K562 (cell line): ENCODE data around the gene MTHFR. TPM values are rescaled to one million over a fixed set of nuclear protein-coding genes. Genes with fewer than 3 reads are reported as not detected.
A peak's percentile ranks its signal among the peaks of the same experiment; 100 is the strongest.

Experiments used
- CAMTA2 ChIP-seq: fragments of 250-450 bp; sonication (Bioruptor Pico); conservative IDR thresholded peaks from 2 replicates; pipeline ENCODE4 v1.5.1; 2022
- CHAMP1 ChIP-seq: fragments of 450-650 bp; IDR thresholded peaks from 2 replicates; pipeline ENCODE4 v1.6.1; 2016; ENCODE audit warnings: mild to moderate bottlenecking
- CREM ChIP-seq: IDR thresholded peaks from 2 replicates; pipeline ENCODE4 v1.6.1; 2014; ENCODE audit warnings: antibody characterized with exemption, low read depth
- CSDE1 ChIP-seq, 2 experiments: fragments of 450-650 bp; IDR thresholded peaks; 2 replicates each; pipeline ENCODE4 v1.6.1; 2016; ENCODE audit warnings: mild to moderate bottlenecking in 1 of 2
- DDX20 ChIP-seq: fragments of 450-650 bp; IDR thresholded peaks from 2 replicates; pipeline ENCODE4 v1.6.1; 2016; ENCODE audit warnings: missing genetic modification characterization, low read depth, mild to moderate bottlenecking, missing compliant biosample characterization, moderate library complexity
- EHMT2 ChIP-seq: fragments of 450-650 bp; IDR thresholded peaks from 2 replicates; pipeline ENCODE4 v1.6.1; 2018; ENCODE audit warnings: antibody characterized with exemption
- GATAD2A ChIP-seq: fragments of 450-650 bp; IDR thresholded peaks from 2 replicates; pipeline ENCODE4 v1.6.1; 2017
- IRF9 ChIP-seq: fragments of 450-650 bp; IDR thresholded peaks from 2 replicates; pipeline ENCODE4 v1.6.1; 2016; ENCODE audit warnings: missing biosample characterization, missing genetic modification characterization
- KLF10 ChIP-seq: fragments of 250-450 bp; sonication (Bioruptor Pico); IDR thresholded peaks from 2 replicates; pipeline ENCODE4 v1.6.1; 2021; ENCODE audit warnings: matching md5 sums
- KLF13 ChIP-seq: fragments of 450-650 bp; IDR thresholded peaks from 2 replicates; pipeline ENCODE4 v1.6.1; 2016; ENCODE audit warnings: missing genetic modification characterization, low read depth, mild to moderate bottlenecking, missing compliant biosample characterization, moderate library complexity, borderline replicate concordance
- LARP7 ChIP-seq: fragments of 450-650 bp; IDR thresholded peaks from 2 replicates; pipeline ENCODE4 v1.6.1; 2016
- MIER1 ChIP-seq: fragments of 450-650 bp; IDR thresholded peaks from 2 replicates; pipeline ENCODE4 v1.6.1; 2016; ENCODE audit warnings: antibody characterized with exemption, mild to moderate bottlenecking, low read depth
- MLX ChIP-seq, 2 experiments: fragments of 450-650 bp in 1 of 2; sonication (generic) in 1 of 2; formaldehyde crosslinking; conservative IDR thresholded peaks; 2 replicates each; pipeline versions ENCODE4 v1.4.0 to v1.8.1; 2020 to 2022; ENCODE audit warnings: mild to moderate bottlenecking in 1 of 2, missing genetic modification reagents in 1 of 2
- MYBL2 ChIP-seq, 2 experiments: fragments of 450-650 bp in 1 of 2; sonication (generic) in 1 of 2; formaldehyde crosslinking in 1 of 2; IDR thresholded peaks; 2 replicates each; pipeline versions ENCODE4 v1.6.1 to v1.8.1; 2017 to 2022; ENCODE audit warnings: borderline replicate concordance in 1 of 2, inconsistent platforms in 1 of 2, low read depth in 1 of 2, mild to moderate bottlenecking in 1 of 2, missing genetic modification reagents in 1 of 2, moderate library complexity in 1 of 2
- NBN ChIP-seq: fragments of 450-650 bp; IDR thresholded peaks from 2 replicates; pipeline ENCODE4 v1.6.1; 2016; ENCODE audit warnings: low read depth, mild to moderate bottlenecking
- NCOA2 ChIP-seq, 2 experiments: fragments of 450-650 bp; IDR thresholded peaks; 2 replicates each; pipeline ENCODE4 v1.6.1; 2018; ENCODE audit warnings: mild to moderate bottlenecking in 2 of 2, moderate library complexity in 1 of 2; ENCODE audit not compliant: partially characterized antibody in 2 of 2
- NFE2 ChIP-seq: IDR thresholded peaks from 2 replicates; pipeline ENCODE4 v1.6.1; 2014; ENCODE audit warnings: antibody characterized with exemption, low read depth
- PCBP2 ChIP-seq: fragments of 200-400 bp; formaldehyde crosslinking; IDR thresholded peaks from 2 replicates; pipeline ENCODE4 v1.6.1; 2018; ENCODE audit warnings: low read length, low read depth, mild to moderate bottlenecking, moderate library complexity; ENCODE audit not compliant: poor library complexity, severe bottlenecking
- POLR2B ChIP-seq: fragments of 450-650 bp; IDR thresholded peaks from 2 replicates; pipeline ENCODE4 v1.6.1; 2018; ENCODE audit warnings: low read depth; ENCODE audit not compliant: partially characterized antibody
- PTBP1 ChIP-seq: fragments of 200-400 bp; formaldehyde crosslinking; IDR thresholded peaks from 2 replicates; pipeline ENCODE4 v1.6.1; 2017; ENCODE audit warnings: low read depth, low read length
- PTRF ChIP-seq: fragments of 450-650 bp; IDR thresholded peaks from 2 replicates; pipeline ENCODE4 v1.6.1; 2016; ENCODE audit warnings: mild to moderate bottlenecking, missing genetic modification characterization, missing compliant biosample characterization
- RBM15 ChIP-seq: fragments of 200-400 bp; formaldehyde crosslinking; IDR thresholded peaks from 2 replicates; pipeline ENCODE4 v1.6.1; 2018; ENCODE audit warnings: mild to moderate bottlenecking, low read length, moderate library complexity; ENCODE audit not compliant: insufficient read depth
- RNF2 ChIP-seq: sonication (generic); IDR thresholded peaks from 2 replicates; pipeline ENCODE4 v1.6.1; 2016
- SAFB ChIP-seq: fragments of 200-400 bp; formaldehyde crosslinking; IDR thresholded peaks from 2 replicates; pipeline ENCODE4 v1.6.1; 2017; ENCODE audit warnings: low read depth, low read length, borderline replicate concordance
- U2AF1 ChIP-seq: fragments of 200-400 bp; formaldehyde crosslinking; optimal IDR thresholded peaks from 2 replicates; pipeline ENCODE3; 2017; ENCODE audit warnings: mild to moderate bottlenecking, low read depth, low read length, moderate library complexity
- ZNF707 ChIP-seq: fragments of 250-450 bp; sonication (Bioruptor Pico); conservative IDR thresholded peaks from 2 replicates; pipeline ENCODE4 v1.8.0; 2022; ENCODE audit warnings: inconsistent platforms, mild to moderate bottlenecking, moderate library complexity
- polyA plus RNA-seq, 8 experiments: library from polyadenylated mRNA; depleted of rRNA in 4 of 8; stranded (reverse) in 5 of 8; unstranded in 3 of 8; fragments of >200 nt; fragmentation: Nextera tagmentation in 2 of 8; fragmentation: Illumina TruSeq in 1 of 8; extraction: Ambion mirVana in 2 of 8; extraction: Trizol in 1 of 8; gene quantifications; 2 replicates each; pipeline versions ENCODE4 v1.2.1 to v1.2.3, GENCODE V29; 2011 to 2014; ENCODE audit warnings: inconsistent platforms in 1 of 8, missing spikeins in 1 of 8
- total RNA-seq, 7 experiments: library from RNA; depleted of rRNA in 6 of 7; stranded (reverse); fragments of >200 nt in 6 of 7; fragmentation: Illumina TruSeq in 2 of 7; extraction: Trizol in 2 of 7; gene quantifications; 2 replicates each; pipeline versions ENCODE4 v1.2.1 to v1.2.3, GENCODE V29; 2011 to 2021; ENCODE audit warnings: low replicate concordance in 1 of 7

Gene MTHFR
- total and polyA plus RNA-seq, 9 of the 15 experiments (the other 6 are each of a cell fraction or from before 2014, with no cell fraction given) = 5.0 to 104 (median 62.6) TPM

GRCh38 chr1:11796036-11796828, 9.5 kb downstream of the MTHFR start (continued):
- TF ChIP-seq KLF13 (no peak), PTBP1 (no peak), CSDE1 (IDR thresholded peaks at IDR 0.05) (no peak), RNF2 (peak; percentile 87), U2AF1 (no peak), MLX (CRISPR knock-in tag; conservative IDR thresholded peaks at IDR 0.05) (no peak), CHAMP1 (no peak), PTRF (tag) (no peak), EHMT2 (no peak), MYBL2 (IDR thresholded peaks at IDR 0.05; ENCODE audit: low read depth) (no peak), MYBL2 (CRISPR knock-in tag; IDR thresholded peaks at IDR 0.05; ENCODE audit: borderline replicate concordance) (no peak), MIER1 (no peak), PCBP2 (no peak), RBM15 (no peak), NBN (0 out of 2 replicates have a peak, but pooled peaks have one; percentile 42), DDX20 (tag) (no peak), POLR2B (peak; percentile 78), NFE2 (0 out of 2 replicates have a peak, but pooled peaks have one; percentile 3), CAMTA2 (CRISPR knock-in tag) (no peak), SAFB (no peak), ZNF707 (CRISPR knock-in tag) (0 out of 2 replicates have a peak, but pooled peaks have one; percentile 20), LARP7 (no peak), GATAD2A (no peak), CREM (no peak; the same call in 1 of the 2 replicates), IRF9 (tag) (peak; percentile 46; the same call in 1 of the 2 replicates), KLF10 (CRISPR knock-in tag) (peak; percentile 50; the same call in 1 of the 2 replicates), NCOA2 (IDR thresholded peaks at IDR 0.05; ENCODE audit: partially characterized antibody in 2 of 2) (no peak)
